HG03045 (cell line): Measurements from ENCODE around the gene CALU.

Experiments used
- ATAC-seq: cut with Tn5 transposase; IDR thresholded peaks from one replicate; pipeline ENCODE4 v1.9.1; 2021; ENCODE audit warnings: mild to moderate bottlenecking, moderate library complexity; ENCODE audit not compliant: unreplicated experiment

Gene CALU

GRCh38 chr7:128724743-128725142 lies 14.4 kb upstream of the CALU start:
- ATAC-seq = no peak

- no peak for ATAC-seq
These were observed 13.6 kb upstream of the CALU start for GRCh38 chr7:128725531-128725930.

- ATAC-seq = no peak
These were observed 13.0 kb upstream of the CALU start for GRCh38 chr7:128726059-128726736.

GRCh38 chr7:128726737-128727072 lies 12.5 kb upstream of the CALU start:
- no peak for ATAC-seq

GRCh38 chr7:128727239-128727638 lies 11.9 kb upstream of the CALU start:
- ATAC-seq = no peak

- no peak for ATAC-seq
These were observed 10.6 kb upstream of the CALU start for GRCh38 chr7:128728598-128728997.

- ATAC-seq = no peak
These were observed 9.7 kb upstream of the CALU start for GRCh38 chr7:128729494-128729893.

- ATAC-seq = no peak
These were observed 8.0 kb upstream of the CALU start for GRCh38 chr7:128731184-128731583.

- no peak for ATAC-seq
These were observed 6.5 kb upstream of the CALU start for GRCh38 chr7:128732521-128733277.

- ATAC-seq = no peak
These were observed 5.9 kb upstream of the CALU start for GRCh38 chr7:128733278-128733645.

- ATAC-seq = no peak
These were observed 4.3 kb upstream of the CALU start for GRCh38 chr7:128734890-128735289.

GRCh38 chr7:128735436-128735835 lies 3.7 kb upstream of the CALU start:
- ATAC-seq = no peak

- ATAC-seq = no peak
These were observed 1.7 kb upstream of the CALU start for GRCh38 chr7:128737441-128737840.

- no peak for ATAC-seq
These were observed 1.2 kb upstream of the CALU start for GRCh38 chr7:128737867-128738385.

GRCh38 chr7:128738570-128739047 lies 550 bp upstream of the CALU start:
- peak; percentile 4 for ATAC-seq

- no peak for ATAC-seq
These were observed 977 bp downstream of the CALU start for GRCh38 chr7:128739990-128740682.

- no peak for ATAC-seq
These were observed 1.8 kb downstream of the CALU start for GRCh38 chr7:128740996-128741395.

GRCh38 chr7:128741491-128741890 lies 2.3 kb downstream of the CALU start:
- no peak for ATAC-seq

GRCh38 chr7:128742206-128742605 lies 3.0 kb downstream of the CALU start:
- no peak for ATAC-seq

GRCh38 chr7:128743112-128743772 lies 4.1 kb downstream of the CALU start:
- no peak for ATAC-seq

- no peak for ATAC-seq
These were observed 5.3 kb downstream of the CALU start for GRCh38 chr7:128744366-128744905.
